ENCODE data around the gene WDR43. TPM values are rescaled to one million over a fixed set of nuclear protein-coding genes. Genes with fewer than 3 reads are reported as not detected.

Gene WDR43
- total RNA-seq, 1 donor from 2014 or later, result 188 TPM

GRCh38 chr2:28898048-28898447, 3.6 kb downstream of the WDR43 start:
- H3K27ac Mint-ChIP-seq, result no peak overlapping the region
- DNase-seq (ENCODE audit: low spot score), result no peak
- peak overlapping the region; percentile 100 for H3K4me3 Mint-ChIP-seq
- intact Hi-C loops (cut with micrococcal nuclease), result loop anchor here (2.0 to 10.0 kb wide), 3 partner anchors 19 to 1543 kb away; partner anchors contain the start of genes GTF3C2 and LBH
- H3K9me3 Mint-ChIP-seq, result no peaks in the 10 kb centered on the region
- H3K27me3 Mint-ChIP-seq (ENCODE audit: insufficient read depth), result no peaks in the 10 kb centered on the region
- H3K36me3 Mint-ChIP-seq (ENCODE audit: low read depth), result peaks cover 23% of the 10 kb centered on the region
- peaks cover 62% of the 10 kb centered on the region for H3K4me1 Mint-ChIP-seq (ENCODE audit: low read depth)

- Mint-ChIP-seq H3K4me3 (no peak overlapping the region), H3K4me1 (ENCODE audit: low read depth) (peaks cover 65% of the 10 kb centered on the region), H3K27me3 (ENCODE audit: insufficient read depth) (no peaks in the 10 kb centered on the region), H3K9me3 (no peaks in the 10 kb centered on the region), H3K36me3 (ENCODE audit: low read depth) (peaks cover 24% of the 10 kb centered on the region), H3K27ac (no peak overlapping the region)
- DNase-seq (ENCODE audit: low spot score), result no peak
- intact Hi-C loops (cut with micrococcal nuclease), result no loop called here
Observed at GRCh38 chr2:28901202-28901601, 6.7 kb downstream of the WDR43 start.

- Mint-ChIP-seq H3K36me3 (ENCODE audit: low read depth) (peaks cover 26% of the 10 kb centered on the region), H3K4me1 (ENCODE audit: low read depth) (peaks cover 65% of the 10 kb centered on the region), H3K27me3 (ENCODE audit: insufficient read depth) (no peaks in the 10 kb centered on the region), H3K4me3 (no peak overlapping the region), H3K27ac (no peak overlapping the region), H3K9me3 (no peaks in the 10 kb centered on the region)
- intact Hi-C loops (cut with micrococcal nuclease), result no loop called here
- no peak for DNase-seq (ENCODE audit: low spot score)
Observed at GRCh38 chr2:28901841-28902240, 7.4 kb downstream of the WDR43 start.

GRCh38 chr2:28902584-28902983, 8.1 kb downstream of the WDR43 start:
- Mint-ChIP-seq H3K27me3 (ENCODE audit: insufficient read depth) (no peaks in the 10 kb centered on the region), H3K4me3 (no peak overlapping the region), H3K27ac (no peak overlapping the region), H3K9me3 (no peaks in the 10 kb centered on the region), H3K4me1 (ENCODE audit: low read depth) (peaks cover 60% of the 10 kb centered on the region), H3K36me3 (ENCODE audit: low read depth) (peaks cover 25% of the 10 kb centered on the region)
- DNase-seq (ENCODE audit: low spot score), result no peak
- intact Hi-C loops (cut with micrococcal nuclease), result no loop called here

GRCh38 chr2:28904295-28904694, 9.8 kb downstream of the WDR43 start:
- peaks cover 31% of the 10 kb centered on the region for H3K36me3 Mint-ChIP-seq (ENCODE audit: low read depth)
- no peaks in the 10 kb centered on the region for H3K27me3 Mint-ChIP-seq (ENCODE audit: insufficient read depth)
- no peaks in the 10 kb centered on the region for H3K9me3 Mint-ChIP-seq
- H3K4me3 Mint-ChIP-seq, result no peak overlapping the region
- DNase-seq (ENCODE audit: low spot score), result no peak
- intact Hi-C loops (cut with micrococcal nuclease), result no loop called here
- no peak overlapping the region for H3K27ac Mint-ChIP-seq
- H3K4me1 Mint-ChIP-seq (ENCODE audit: low read depth), result peaks cover 43% of the 10 kb centered on the region

GRCh38 chr2:28904802-28905457, 10.5 kb downstream of the WDR43 start:
- Mint-ChIP-seq H3K4me3 (no peak overlapping the region), H3K27me3 (ENCODE audit: insufficient read depth) (no peaks in the 10 kb centered on the region), H3K27ac (peak overlapping the region; percentile 4), H3K4me1 (ENCODE audit: low read depth) (peaks cover 37% of the 10 kb centered on the region), H3K9me3 (no peaks in the 10 kb centered on the region), H3K36me3 (ENCODE audit: low read depth) (peaks cover 37% of the 10 kb centered on the region)
- intact Hi-C loops (cut with micrococcal nuclease), result no loop called here
- DNase-seq (ENCODE audit: low spot score), result no peak

GRCh38 chr2:28905533-28905932, 11.1 kb downstream of the WDR43 start:
- Mint-ChIP-seq H3K36me3 (ENCODE audit: low read depth) (peaks cover 41% of the 10 kb centered on the region), H3K9me3 (no peaks in the 10 kb centered on the region), H3K27ac (no peak overlapping the region), H3K27me3 (ENCODE audit: insufficient read depth) (no peaks in the 10 kb centered on the region), H3K4me3 (no peak overlapping the region), H3K4me1 (ENCODE audit: low read depth) (peaks cover 34% of the 10 kb centered on the region)
- no peak for DNase-seq (ENCODE audit: low spot score)
- intact Hi-C loops (cut with micrococcal nuclease), result no loop called here

GRCh38 chr2:28906376-28906775, 11.9 kb downstream of the WDR43 start:
- DNase-seq (ENCODE audit: low spot score), result no peak
- peaks cover 41% of the 10 kb centered on the region for H3K36me3 Mint-ChIP-seq (ENCODE audit: low read depth)
- intact Hi-C loops (cut with micrococcal nuclease), result no loop called here
- H3K27ac Mint-ChIP-seq, result peak overlapping the region; percentile 16
- no peaks in the 10 kb centered on the region for H3K27me3 Mint-ChIP-seq (ENCODE audit: insufficient read depth)
- H3K9me3 Mint-ChIP-seq, result no peaks in the 10 kb centered on the region
- H3K4me3 Mint-ChIP-seq, result no peak overlapping the region
- H3K4me1 Mint-ChIP-seq (ENCODE audit: low read depth), result peaks cover 25% of the 10 kb centered on the region

GRCh38 chr2:28906821-28907220, 12.4 kb downstream of the WDR43 start:
- H3K4me3 Mint-ChIP-seq, result no peak overlapping the region
- peaks cover 23% of the 10 kb centered on the region for H3K4me1 Mint-ChIP-seq (ENCODE audit: low read depth)
- H3K36me3 Mint-ChIP-seq (ENCODE audit: low read depth), result peaks cover 43% of the 10 kb centered on the region
- DNase-seq (ENCODE audit: low spot score), result no peak
- no peaks in the 10 kb centered on the region for H3K27me3 Mint-ChIP-seq (ENCODE audit: insufficient read depth)
- H3K27ac Mint-ChIP-seq, result peak overlapping the region; percentile 16
- intact Hi-C loops (cut with micrococcal nuclease), result no loop called here
- no peaks in the 10 kb centered on the region for H3K9me3 Mint-ChIP-seq

- Mint-ChIP-seq H3K27me3 (ENCODE audit: insufficient read depth) (no peaks in the 10 kb centered on the region), H3K27ac (peak overlapping the region; percentile 6), H3K4me3 (no peak overlapping the region), H3K36me3 (ENCODE audit: low read depth) (peaks cover 48% of the 10 kb centered on the region), H3K4me1 (ENCODE audit: low read depth) (peaks cover 18% of the 10 kb centered on the region), H3K9me3 (no peaks in the 10 kb centered on the region)
- intact Hi-C loops (cut with micrococcal nuclease), result no loop called here
- no peak for DNase-seq (ENCODE audit: low spot score)
Observed at GRCh38 chr2:28908172-28908571, 13.7 kb downstream of the WDR43 start.

GRCh38 chr2:28909655-28910353, 15.3 kb downstream of the WDR43 start:
- no peak for DNase-seq (ENCODE audit: low spot score)
- Mint-ChIP-seq H3K9me3 (no peaks in the 10 kb centered on the region), H3K36me3 (ENCODE audit: low read depth) (peaks cover 52% of the 10 kb centered on the region), H3K4me3 (no peak overlapping the region), H3K27ac (no peak overlapping the region), H3K27me3 (ENCODE audit: insufficient read depth) (no peaks in the 10 kb centered on the region), H3K4me1 (ENCODE audit: low read depth) (peaks cover 15% of the 10 kb centered on the region)
- intact Hi-C loops (cut with micrococcal nuclease), result no loop called here

GRCh38 chr2:28915939-28916338, 21.5 kb downstream of the WDR43 start:
- no peaks in the 10 kb centered on the region for H3K9me3 Mint-ChIP-seq
- H3K27ac Mint-ChIP-seq, result peak overlapping the region; percentile 44
- no peak for DNase-seq (ENCODE audit: low spot score)
- H3K27me3 Mint-ChIP-seq (ENCODE audit: insufficient read depth), result no peaks in the 10 kb centered on the region
- intact Hi-C loops (cut with micrococcal nuclease), result loop anchor here (2.0 kb wide), 1 partner anchor 17 kb away; no protein-coding TSS in a partner anchor
- no peak overlapping the region for H3K4me3 Mint-ChIP-seq
- peaks cover 9% of the 10 kb centered on the region for H3K4me1 Mint-ChIP-seq (ENCODE audit: low read depth)
- H3K36me3 Mint-ChIP-seq (ENCODE audit: low read depth), result peaks cover 50% of the 10 kb centered on the region

- Mint-ChIP-seq H3K4me1 (ENCODE audit: low read depth) (peaks cover 17% of the 10 kb centered on the region), H3K9me3 (no peaks in the 10 kb centered on the region), H3K4me3 (no peak overlapping the region), H3K27ac (no peak overlapping the region), H3K27me3 (ENCODE audit: insufficient read depth) (no peaks in the 10 kb centered on the region), H3K36me3 (ENCODE audit: low read depth) (peaks cover 76% of the 10 kb centered on the region)
- intact Hi-C loops (cut with micrococcal nuclease), result loop anchor here (2.0 to 10.0 kb wide), 2 partner anchors 14 to 102 kb away; no protein-coding TSS in a partner anchor
- no peak for DNase-seq (ENCODE audit: low spot score)
Observed at GRCh38 chr2:28926847-28927246, 32.4 kb downstream of the WDR43 start.
